Ovary (tissue), 9 donors: ENCODE data around the gene KCNG2. TPM values are rescaled to one million over a fixed set of nuclear protein-coding genes. Genes with fewer than 3 reads are reported as not detected.

Experiments used
- DNase-seq, 5 donors: peaks; one replicate each; pipeline ENCODE4 v3.0.0-alpha.2; 2019 to 2020
- H3K27ac ChIP-seq, 2 donors: fragments of 200-600 bp; one replicate each; pipeline versions ENCODE4 v1.5.1 to v1.8.0; 2019 to 2022
- H3K27me3 ChIP-seq: fragments of 200-600 bp; one replicate; pipeline ENCODE4 v1.8.0; 2022
- H3K36me3 ChIP-seq: fragments of 200-600 bp; sonication (generic); one replicate; pipeline ENCODE4 v1.5.1; 2019
- H3K4me1 ChIP-seq: one replicate; pipeline ENCODE4 v1.8.1; 2013; ENCODE audit warnings: mild to moderate bottlenecking, moderate library complexity; ENCODE audit not compliant: insufficient read depth
- H3K4me3 ChIP-seq: fragments of 200-600 bp; sonication (generic); one replicate; pipeline ENCODE4 v1.5.1; 2017
- H3K9me3 ChIP-seq, 2 donors: fragments of 200-600 bp in 1 of 2; sonication (generic) in 1 of 2; one replicate each; pipeline versions ENCODE4 v1.5.1 to v1.8.1; 2013 to 2019; ENCODE audit warnings: mild to moderate bottlenecking in 1 of 2, moderate library complexity in 1 of 2
- CTCF ChIP-seq, 3 donors: fragments of 450-650 bp in 2 of 3; fragments of 200-600 bp in 1 of 3; IDR thresholded peaks; one replicate each; pipeline versions ENCODE4 v1.5.1 to v1.8.0; 2016 to 2022; ENCODE audit warnings: antibody characterized with exemption in 3 of 3, mild to moderate bottlenecking in 1 of 3
- EP300 ChIP-seq: sonication (generic); formaldehyde crosslinking; IDR thresholded peaks from one replicate; pipeline ENCODE4 v1.6.1; 2017; ENCODE audit warnings: antibody characterized with exemption
- POLR2A ChIP-seq: fragments of 450-650 bp; IDR thresholded peaks from one replicate; pipeline ENCODE4 v1.6.1; 2017; ENCODE audit warnings: antibody characterized with exemption, mild to moderate bottlenecking, moderate library complexity
- WGBS, 3 donors: extraction: QIAGEN DNeasy Blood & Tissue Kit in 1 of 3; methylation state at CpG; one replicate each; pipeline versions ENCODE4 v1.1.5 to v1.1.7; 2013 to 2017; 5-methylcytosine and 5-hydroxymethylcytosine counted together
- intact Hi-C, 4 donors: fragments of 100-400 bp; cut with DNase I; formaldehyde crosslinking; loops; one replicate each; pipeline versions ENCODE4 v1.11.0 to v1.15.1; 2022 to 2023
- polyA plus RNA-seq, 2 donors: library from polyadenylated mRNA; stranded (reverse); fragments of 200-250 nt in 1 of 2; fragments of 350-450 nt in 1 of 2; fragmentation: Illumina TruSeq in 1 of 2; extraction: RNeasy Lipid Tissue Mini Kit (QIAGEN cat#74804) in 1 of 2; gene quantifications; one replicate each; pipeline ENCODE4 v1.2.3, GENCODE V29; 2013 to 2014
- total RNA-seq, 7 donors: library from RNA; depleted of rRNA in 2 of 7; stranded (reverse); fragments of >200 nt in 2 of 7; fragmentation: NEBNext Ultra II Directional in 3 of 7; extraction: Animal tissue kit (Norgen Biotek cat#: 25700) in 3 of 7; gene quantifications; one replicate each; pipeline versions ENCODE4 v1.1.0 to v1.2.4, GENCODE V29; 2016 to 2023
- donor health status: DM: no; HTN: no; CAD: no; lungs with moderate emphysema.
- donor health status: DM: no; HTN: no; CAD: no.
- donor health status: Bipolar disorder and iron deficiency.
- donor health status: DM: yes; HTN: yes; CAD: no.
- donor health status: DM: no; HTN: no; CAD: no.
- donor health status: DM: yes; HTN: yes; CAD: no.

Gene KCNG2
- total and polyA plus RNA-seq, 9 donors = 0.10 to 0.80 (median 0.21) TPM; not detected in 3

- TF ChIP-seq CTCF (IDR thresholded peaks at IDR 0.05) (no peak), EP300 (no peak), POLR2A (no peak)
- Histone ChIP-seq H3K27me3 (no peaks in the 10 kb centered on the region), H3K4me1 (no peaks in the 10 kb centered on the region), H3K4me3 (no peak overlapping the region), H3K27ac (no peak overlapping the region), H3K36me3 (no peaks in the 10 kb centered on the region), H3K9me3 (peaks cover 0 to 7% of the 10 kb centered on the region in 2 donors)
- intact Hi-C loops = no loop called here
- WGBS, 3 donors = 50 to 69% (median 61%) methylated on average over 16 of the region's 16 CpGs
- DNase-seq = peak in 1 of 5 donors; percentile 8
Observed at GRCh38 chr18:79766308-79766707, 31.4 kb upstream of the KCNG2 start.

DNA sequence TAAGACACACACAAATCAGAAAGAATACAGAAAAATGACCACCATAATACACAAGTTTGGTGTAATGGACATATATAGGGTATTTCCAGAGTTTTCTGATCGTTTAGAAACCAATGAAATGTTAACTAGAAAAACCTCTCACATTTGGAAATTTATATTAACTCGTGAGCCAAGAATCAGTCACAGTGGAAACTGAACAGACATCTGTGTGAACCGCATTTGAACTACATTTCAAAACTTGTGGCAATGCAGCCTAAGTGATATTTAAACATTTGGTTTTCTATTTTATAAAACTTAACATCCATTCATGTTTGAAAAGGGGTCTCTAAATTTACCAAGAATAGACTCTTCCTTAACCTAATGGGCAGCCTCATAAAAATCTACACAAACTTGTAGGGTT lies 29.0 kb upstream of the KCNG2 start:
- Histone ChIP-seq H3K36me3 (no peaks in the 10 kb centered on the region), H3K4me3 (no peak overlapping the region), H3K27me3 (no peaks in the 10 kb centered on the region), H3K27ac (no peak overlapping the region), H3K9me3 (peaks cover 0 to 7% of the 10 kb centered on the region in 2 donors), H3K4me1 (no peaks in the 10 kb centered on the region)
- DNase-seq = no peak
- no peak for TF ChIP-seq CTCF (IDR thresholded peaks at IDR 0.05)
- no peak for TF ChIP-seq POLR2A
- no peak for TF ChIP-seq EP300
- intact Hi-C loops = no loop called here
- WGBS, 3 donors = 51 to 62% (median 53%) methylated on average over 3 of the region's 3 CpGs

DNA sequence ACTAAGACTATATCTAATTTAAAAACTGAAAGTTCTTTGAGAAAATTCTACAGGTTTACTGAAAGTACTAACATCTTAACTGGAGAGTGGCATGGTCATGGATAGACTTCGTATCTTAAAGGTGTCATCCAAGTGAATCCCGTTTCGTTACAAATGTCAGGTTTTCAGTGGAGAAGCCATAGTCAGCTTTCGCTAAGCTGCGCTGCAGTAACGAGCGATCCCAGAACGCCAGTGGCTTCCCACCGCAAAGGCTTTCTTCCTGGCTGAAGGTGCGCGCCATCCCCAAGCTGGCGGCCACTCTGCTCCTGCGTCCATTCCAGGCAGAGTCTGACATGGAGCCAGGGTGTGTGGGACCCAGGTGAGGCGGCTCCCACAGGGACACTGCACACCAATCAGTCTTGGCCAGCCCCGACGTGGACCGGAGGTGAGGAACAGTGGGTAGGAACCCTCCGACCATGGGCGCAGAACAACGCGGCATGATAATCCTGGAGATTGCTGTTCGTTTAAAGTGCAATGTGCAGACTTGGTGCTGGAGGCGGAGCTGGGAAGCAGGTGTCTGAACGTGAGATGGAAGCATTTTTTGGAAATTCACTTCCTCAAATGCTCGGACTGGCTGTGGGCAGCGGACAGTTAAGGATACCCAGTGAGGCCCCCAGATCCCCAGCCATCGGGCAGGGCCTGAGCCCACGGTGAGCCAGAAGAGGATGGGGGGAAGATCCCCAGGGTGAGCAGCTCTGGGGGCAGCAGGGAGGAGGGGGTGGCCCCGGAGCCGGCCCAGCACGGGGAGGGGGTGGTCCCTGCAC lies 27.8 kb upstream of the KCNG2 start:
- Histone ChIP-seq H3K27ac (no peak overlapping the region), H3K36me3 (no peaks in the 10 kb centered on the region), H3K9me3 (peaks cover 0 to 7% of the 10 kb centered on the region in 2 donors), H3K4me1 (no peaks in the 10 kb centered on the region), H3K27me3 (no peaks in the 10 kb centered on the region), H3K4me3 (no peak overlapping the region)
- 83 to 84% (median 84%) methylated on average over 31 of the region's 31 CpGs for WGBS, 3 donors
- no peak for DNase-seq
- TF ChIP-seq EP300 (no peak), POLR2A (no peak), CTCF (IDR thresholded peaks at IDR 0.05) (no peak)
- intact Hi-C loops = no loop called here

- Histone ChIP-seq H3K27ac (no peak overlapping the region), H3K4me1 (no peaks in the 10 kb centered on the region), H3K9me3 (peaks cover 0 to 7% of the 10 kb centered on the region in 2 donors), H3K4me3 (no peak overlapping the region), H3K36me3 (no peaks in the 10 kb centered on the region), H3K27me3 (no peaks in the 10 kb centered on the region)
- intact Hi-C loops = no loop called here
- 54 to 71% (median 69%) methylated on average over 11 of the region's 11 CpGs for WGBS, 3 donors
- DNase-seq = peak in 1 of 5 donors; percentile 3
- no peak for TF ChIP-seq EP300
- no peak for TF ChIP-seq POLR2A
- TF ChIP-seq CTCF (IDR thresholded peaks at IDR 0.05) = no peak
Observed at GRCh38 chr18:79770501-79770815, 27.3 kb upstream of the KCNG2 start.
